GM12878 (cell line): Measurements from ENCODE around the gene BICDL2. TPM values are rescaled to one million over a fixed set of nuclear protein-coding genes. Genes with fewer than 3 reads are reported as not detected.
"Not testable (repeated sequence)": the region's sequence is repeated elsewhere in the genome, so short reads cannot be mapped to it uniquely, and the experiment has no call there.

ENCODE experiments used
- ATAC-seq: fragments of 200-7000 bp; cut with Tn5 transposase; 3 replicates; pipeline ENCODE4 v1.9.1; 2020; ENCODE audit warnings: mild to moderate bottlenecking, moderate library complexity
- BruUV-seq: library from RNA; stranded (reverse); fragments of 400-500 nt; replicated peaks from 2 replicates; lab custom pipeline; 2021; lab: Mats Ljungman, UMichigan
- CTCF ChIA-PET: fragments of 300-600 bp; sonication (Branson Sonifier 250); formaldehyde crosslinking; extraction: SDS; loops from one replicate; lab custom pipeline; 2021; ENCODE audit warnings: inconsistent platforms; lab: Yijun Ruan, JAX
- POLR2A ChIA-PET: fragments of 350-600 bp; formaldehyde crosslinking; extraction: SDS; loops from one replicate; lab custom pipeline; 2021; ENCODE audit warnings: inconsistent platforms; lab: Charles Lee
- RAD21 ChIA-PET: fragments of 300-600 bp; sonication (Branson Sonifier 250); formaldehyde crosslinking; loops from one replicate; lab custom pipeline; 2023; ENCODE audit warnings: antibody characterized with exemption; ENCODE audit not compliant: unreplicated experiment; lab: Charles Lee
- SMC1A ChIA-PET: fragments of 300-600 bp; sonication (Branson Sonifier 250); formaldehyde crosslinking; loops from one replicate; lab custom pipeline; 2023; ENCODE audit not compliant: unreplicated experiment, uncharacterized antibody; lab: Charles Lee
- DNase-seq: peaks from one replicate; pipeline ENCODE4 v3.0.0-alpha.2; 2011; ENCODE audit warnings: low read depth, low spot score
- FAIRE-seq: peaks from 3 replicates; lab custom pipeline; 2011; peaks lifted over from hg19 to GRCh38; lab: Jason Lieb, UNC
- H2AFZ ChIP-seq: 2 replicates; pipeline ENCODE4 v1.6.0; 2011; ENCODE audit warnings: low read depth, low read length, control low read depth; ENCODE audit not compliant: control insufficient read depth
- H3K27ac ChIP-seq: 2 replicates; pipeline ENCODE4 v1.5.1; 2011; ENCODE audit warnings: control low read depth; ENCODE audit not compliant: control insufficient read depth, insufficient read depth
- H3K27me3 ChIP-seq, 2 experiments: replicated peaks in 1 of 2; 2 replicates each; pipeline versions ENCODE4 v1.6.0 to v1.6.1; 2011; ENCODE audit warnings: low read length in 1 of 2; ENCODE audit not compliant: control insufficient read depth in 2 of 2, insufficient read depth in 2 of 2
- H3K36me3 ChIP-seq, 2 experiments: 2 replicates each; pipeline ENCODE4 v1.5.1; 2011; ENCODE audit warnings: low read length in 1 of 2; ENCODE audit not compliant: control insufficient read depth in 2 of 2, insufficient read depth in 2 of 2
- H3K4me1 ChIP-seq: 2 replicates; pipeline ENCODE4 v1.6.1; 2011; ENCODE audit warnings: mild to moderate bottlenecking, low read length, moderate library complexity, mixed read lengths; ENCODE audit not compliant: control insufficient read depth, insufficient read depth
- H3K4me2 ChIP-seq: 2 replicates; pipeline ENCODE4 v1.6.0; 2011; ENCODE audit warnings: control low read depth; ENCODE audit not compliant: control insufficient read depth, insufficient read depth
- H3K4me3 ChIP-seq: fragments of 200-600 bp; sonication (generic); 2 replicates; pipeline ENCODE4 v1.5.1; 2016
- H3K79me2 ChIP-seq: 2 replicates; pipeline ENCODE4 v1.6.0; 2011; ENCODE audit warnings: low read length; ENCODE audit not compliant: control insufficient read depth, insufficient read depth
- H3K9ac ChIP-seq: 2 replicates; pipeline ENCODE4 v1.8.0; 2011; ENCODE audit warnings: low read length, control low read depth, mixed read lengths; ENCODE audit not compliant: control insufficient read depth, insufficient read depth
- H3K9me3 ChIP-seq: replicated peaks from 3 replicates; pipeline ENCODE4 v1.5.1; 2011; ENCODE audit warnings: mild to moderate bottlenecking, low read length; ENCODE audit not compliant: control insufficient read depth, insufficient read depth
- H4K20me1 ChIP-seq: 2 replicates; pipeline ENCODE4 v1.6.0; 2011; ENCODE audit not compliant: control insufficient read depth, insufficient read depth
- DPF2 ChIP-seq: fragments of 450-650 bp; IDR thresholded peaks from 2 replicates; pipeline ENCODE4 v1.6.1; 2017; ENCODE audit warnings: mild to moderate bottlenecking
- FOXM1 ChIP-seq: IDR thresholded peaks from 2 replicates; pipeline ENCODE4 v1.6.1; 2012; ENCODE audit warnings: low read depth, mild to moderate bottlenecking, inconsistent platforms, low read length, moderate library complexity
- HCFC1 ChIP-seq: fragments of 150-350 bp; IDR thresholded peaks from 2 replicates; pipeline ENCODE4 v1.6.1; 2014; ENCODE audit warnings: low read length
- HDAC6 ChIP-seq: fragments of 200-600 bp; sonication (generic); IDR thresholded peaks from one replicate; pipeline ENCODE4 v1.8.0; 2017; ENCODE audit warnings: antibody characterized with exemption; ENCODE audit not compliant: unreplicated experiment
- KLF5 ChIP-seq: fragments of 450-650 bp; IDR thresholded peaks from 2 replicates; pipeline ENCODE4 v1.6.1; 2014; ENCODE audit warnings: mild to moderate bottlenecking; ENCODE audit not compliant: partially characterized antibody
- MYB ChIP-seq: fragments of 150-350 bp; IDR thresholded peaks from 2 replicates; pipeline ENCODE4 v1.6.1; 2014; ENCODE audit warnings: mild to moderate bottlenecking, low read depth, low read length, borderline replicate concordance
- POLR2A ChIP-seq: IDR thresholded peaks from 2 replicates; pipeline ENCODE4 v1.6.1; 2011; ENCODE audit warnings: low read depth, mild to moderate bottlenecking, low read length
- POLR2AphosphoS5 ChIP-seq: IDR thresholded peaks from 2 replicates; pipeline ENCODE4 v1.6.1; 2011; ENCODE audit warnings: mild to moderate bottlenecking, low read length, inconsistent platforms
- RCOR1 ChIP-seq: conservative IDR thresholded peaks from 2 replicates; pipeline ENCODE4 v1.6.1; 2012; ENCODE audit warnings: low read depth, low read length, improper control_type of control experiment
- TCF3 ChIP-seq: IDR thresholded peaks from 2 replicates; pipeline ENCODE4 v1.6.1; 2012; ENCODE audit warnings: low read depth, mild to moderate bottlenecking, low read length, borderline replicate concordance; ENCODE audit not compliant: insufficient read depth
- YY1 ChIP-seq: IDR thresholded peaks from 2 replicates; pipeline ENCODE4 v1.6.1; 2011; ENCODE audit warnings: low read depth, mild to moderate bottlenecking, low read length
- ZNF622 ChIP-seq: fragments of 450-650 bp; IDR thresholded peaks from 2 replicates; pipeline ENCODE4 v1.6.1; 2017; ENCODE audit warnings: mild to moderate bottlenecking, inconsistent platforms
- WGBS: methylation state at CpG from one replicate; pipeline ENCODE4 v1.1.6; 2016; ENCODE audit warnings: low lambda C conversion rate; ENCODE audit not compliant: insufficient replicate concordance, insufficient coverage; ENCODE audit errors: missing lambda C conversion rate; 5-methylcytosine and 5-hydroxymethylcytosine counted together
- in situ Hi-C: fragments of 300-500 bp; cut with MboI; formaldehyde crosslinking; loops from 9 replicates; pipeline ENCODE4 v1.14.3; 2018; ENCODE audit warnings: mixed read lengths
- intact Hi-C: fragments of 100-400 bp; cut with micrococcal nuclease; formaldehyde crosslinking; loops from one replicate; pipeline ENCODE4 v1.14.2; 2022; ENCODE audit not compliant: unreplicated experiment
- polyA plus RNA-seq, 11 experiments: library from polyadenylated mRNA; depleted of rRNA in 4 of 11; unstranded in 6 of 11; stranded (reverse) in 5 of 11; fragments of >200 nt; fragmentation: Nextera tagmentation in 4 of 11; fragmentation: Illumina TruSeq in 1 of 11; extraction: Ambion mirVana in 4 of 11; extraction: Trizol in 1 of 11; gene quantifications; 1 replicate in 1 of 11; 2 replicates in 10 of 11; pipeline versions ENCODE4 v1.2.1 to v1.2.3, GENCODE V29; 2011 to 2016; ENCODE audit warnings: inconsistent platforms in 2 of 11, missing spikeins in 2 of 11, low read depth in 1 of 11
- total RNA-seq, 4 experiments: library from RNA; depleted of rRNA in 3 of 4; stranded (reverse); fragments of >200 nt in 3 of 4; fragmentation: Illumina TruSeq in 1 of 4; extraction: Trizol in 1 of 4; gene quantifications; 2 replicates each; pipeline versions ENCODE4 v1.2.1 to v1.2.3, GENCODE V29; 2013 to 2021
- TF ChIP-seq, protein P1 (sequence below): fragments of 450-650 bp; IDR thresholded peaks from 2 replicates; pipeline ENCODE4 v1.6.1; 2017; ENCODE audit warnings: low read depth, mild to moderate bottlenecking, moderate library complexity
- TF ChIP-seq, protein P2 (sequence below): IDR thresholded peaks from 2 replicates; pipeline ENCODE4 v1.6.1; 2012; ENCODE audit warnings: low read length, inconsistent platforms
- TF ChIP-seq, protein P3 (sequence below): fragments of 450-650 bp; IDR thresholded peaks from 2 replicates; pipeline ENCODE4 v1.6.1; 2017; ENCODE audit warnings: borderline replicate concordance

BICDL2 gene
- total and polyA plus RNA-seq, 10 of the 15 experiments (the other 5 are each of a cell fraction or from before 2014, with no cell fraction given), result not detected

DNA sequence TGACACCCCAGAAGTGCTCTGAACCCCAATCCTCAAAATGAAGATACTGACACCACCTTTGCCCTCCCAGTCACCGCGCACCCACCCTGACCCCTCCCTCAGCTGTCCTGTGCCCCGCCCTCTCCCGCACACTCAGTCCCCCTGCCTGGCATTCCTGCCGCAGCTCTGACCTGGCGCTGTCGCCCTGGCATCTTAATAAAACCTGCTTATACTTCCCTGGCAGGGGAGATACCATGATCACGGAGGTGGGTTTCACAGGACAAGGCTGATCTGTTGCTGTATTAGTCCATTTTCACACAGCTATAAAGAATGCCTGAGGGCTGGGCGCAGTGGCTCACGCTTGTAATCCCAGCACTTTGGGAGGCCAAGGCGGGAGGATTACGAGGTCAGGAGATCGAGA, 45.2 kb upstream of the BICDL2 start:
- intact Hi-C loops, H3K79me2 ChIP-seq, H2AFZ ChIP-seq, H4K20me1 ChIP-seq, H3K9ac ChIP-seq, FAIRE-seq, H3K9me3 ChIP-seq, H3K27me3 ChIP-seq, CTCF ChIA-PET, H3K4me2 ChIP-seq, H3K4me1 ChIP-seq, DNase-seq, H3K36me3 ChIP-seq, in situ Hi-C loops, BruUV-seq, SMC1A ChIA-PET, H3K27ac ChIP-seq, H3K4me3 ChIP-seq, ATAC-seq, RAD21 ChIA-PET: not testable (repeated sequence)
- POLR2A ChIA-PET, result interaction anchor here (0.6 to 0.7 kb wide), 2 partner anchors 20 to 61 kb away, joined by 3 to 4 read pairs; no protein-coding TSS in a partner anchor
- 94% methylated on average over 9 of the region's 13 CpGs for whole genome bisulfite sequencing

DNA sequence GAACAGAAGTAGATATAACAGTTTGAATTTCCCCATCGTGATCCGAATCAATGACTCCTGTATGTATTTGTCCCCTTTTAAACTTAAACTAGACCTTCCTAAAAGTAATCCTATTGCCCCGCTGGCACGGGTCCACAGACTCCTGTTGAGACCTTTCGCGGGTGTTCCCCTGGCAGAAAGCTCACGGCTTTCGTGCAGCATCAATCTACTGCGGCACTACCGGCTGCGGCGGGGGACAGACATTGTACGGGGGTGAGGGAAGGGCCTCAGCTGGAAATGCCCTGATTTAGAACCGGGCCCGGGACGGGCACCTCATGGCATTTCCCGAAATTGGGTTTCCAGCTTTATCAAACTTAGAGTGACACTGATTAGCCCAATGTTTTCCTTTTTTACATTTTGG, 43.3 kb upstream of the BICDL2 start:
- Histone ChIP-seq H3K36me3 (no peaks in the 10 kb centered on the region), H3K4me1 (peaks cover 26% of the 10 kb centered on the region), H3K9me3 (peaks cover 10% of the 10 kb centered on the region), H3K9ac (no peak overlapping the region), H3K79me2 (no peaks in the 10 kb centered on the region), H3K27ac (no peak overlapping the region), H3K4me2 (no peak overlapping the region), H3K4me3 (no peak overlapping the region), H2AFZ (no peak overlapping the region), H4K20me1 (no peaks in the 10 kb centered on the region), H3K27me3 (no peaks in the 10 kb centered on the region)
- WGBS, result 90% methylated on average over 17 of the region's 17 CpGs
- intact Hi-C loops, result no loop called here
- DNase-seq (no peak), FAIRE-seq (no peak), ATAC-seq (no peak)
- ChIA-PET RAD21 (no interaction called here), POLR2A (interaction anchor here (0.9 kb wide), 1 partner anchor 45 kb away, joined by 3 read pairs; no protein-coding TSS in a partner anchor), SMC1A (interaction anchor here (0.8 kb wide), 1 partner anchor 50 kb away, joined by 4 read pairs; no protein-coding TSS in a partner anchor), CTCF (interaction anchor here (0.6 to 1.3 kb wide), 2 partner anchors 13 to 21 kb away, joined by 3 to 5 read pairs; no protein-coding TSS in a partner anchor)
- in situ Hi-C loops, result no loop called here
- no TSS peak for BruUV-seq
- TF ChIP-seq HCFC1, result no peak
- TF ChIP-seq ZNF622, result no peak
- TF ChIP-seq, protein P1, sequence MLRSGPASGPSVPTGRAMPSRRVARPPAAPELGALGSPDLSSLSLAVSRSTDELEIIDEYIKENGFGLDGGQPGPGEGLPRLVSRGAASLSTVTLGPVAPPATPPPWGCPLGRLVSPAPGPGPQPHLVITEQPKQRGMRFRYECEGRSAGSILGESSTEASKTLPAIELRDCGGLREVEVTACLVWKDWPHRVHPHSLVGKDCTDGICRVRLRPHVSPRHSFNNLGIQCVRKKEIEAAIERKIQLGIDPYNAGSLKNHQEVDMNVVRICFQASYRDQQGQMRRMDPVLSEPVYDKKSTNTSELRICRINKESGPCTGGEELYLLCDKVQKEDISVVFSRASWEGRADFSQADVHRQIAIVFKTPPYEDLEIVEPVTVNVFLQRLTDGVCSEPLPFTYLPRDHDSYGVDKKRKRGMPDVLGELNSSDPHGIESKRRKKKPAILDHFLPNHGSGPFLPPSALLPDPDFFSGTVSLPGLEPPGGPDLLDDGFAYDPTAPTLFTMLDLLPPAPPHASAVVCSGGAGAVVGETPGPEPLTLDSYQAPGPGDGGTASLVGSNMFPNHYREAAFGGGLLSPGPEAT, result no peak
- TF ChIP-seq KLF5, result no peak
- TF ChIP-seq, protein P2, sequence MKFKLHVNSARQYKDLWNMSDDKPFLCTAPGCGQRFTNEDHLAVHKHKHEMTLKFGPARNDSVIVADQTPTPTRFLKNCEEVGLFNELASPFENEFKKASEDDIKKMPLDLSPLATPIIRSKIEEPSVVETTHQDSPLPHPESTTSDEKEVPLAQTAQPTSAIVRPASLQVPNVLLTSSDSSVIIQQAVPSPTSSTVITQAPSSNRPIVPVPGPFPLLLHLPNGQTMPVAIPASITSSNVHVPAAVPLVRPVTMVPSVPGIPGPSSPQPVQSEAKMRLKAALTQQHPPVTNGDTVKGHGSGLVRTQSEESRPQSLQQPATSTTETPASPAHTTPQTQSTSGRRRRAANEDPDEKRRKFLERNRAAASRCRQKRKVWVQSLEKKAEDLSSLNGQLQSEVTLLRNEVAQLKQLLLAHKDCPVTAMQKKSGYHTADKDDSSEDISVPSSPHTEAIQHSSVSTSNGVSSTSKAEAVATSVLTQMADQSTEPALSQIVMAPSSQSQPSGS, result no peak
- no peak for TF ChIP-seq DPF2
- no peak for TF ChIP-seq HDAC6
- no peak for TF ChIP-seq POLR2AphosphoS5
- TF ChIP-seq FOXM1, result no peak
- TF ChIP-seq POLR2A, result no peak
- TF ChIP-seq, protein P3, sequence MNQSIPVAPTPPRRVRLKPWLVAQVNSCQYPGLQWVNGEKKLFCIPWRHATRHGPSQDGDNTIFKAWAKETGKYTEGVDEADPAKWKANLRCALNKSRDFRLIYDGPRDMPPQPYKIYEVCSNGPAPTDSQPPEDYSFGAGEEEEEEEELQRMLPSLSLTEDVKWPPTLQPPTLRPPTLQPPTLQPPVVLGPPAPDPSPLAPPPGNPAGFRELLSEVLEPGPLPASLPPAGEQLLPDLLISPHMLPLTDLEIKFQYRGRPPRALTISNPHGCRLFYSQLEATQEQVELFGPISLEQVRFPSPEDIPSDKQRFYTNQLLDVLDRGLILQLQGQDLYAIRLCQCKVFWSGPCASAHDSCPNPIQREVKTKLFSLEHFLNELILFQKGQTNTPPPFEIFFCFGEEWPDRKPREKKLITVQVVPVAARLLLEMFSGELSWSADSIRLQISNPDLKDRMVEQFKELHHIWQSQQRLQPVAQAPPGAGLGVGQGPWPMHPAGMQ, result no peak
- no peak for TF ChIP-seq TCF3
- no peak for TF ChIP-seq YY1
- no peak for TF ChIP-seq MYB
- TF ChIP-seq RCOR1, result no peak
